Prostate gland (tissue), 2 donors: ENCODE results near the gene RENBP.

ENCODE experiments used
- POLR2AphosphoS5 ChIP-seq: sonication (generic); formaldehyde crosslinking; IDR thresholded peaks from one replicate; pipeline ENCODE4 v1.6.1; 2017; ENCODE audit warnings: antibody characterized with exemption
- TF ChIP-seq, protein P1 (sequence below), 4 experiments: fragments of 200-600 bp in 2 of 4; fragments of 450-650 bp in 2 of 4; sonication (generic) in 2 of 4; IDR thresholded peaks; 1 replicate in 3 of 4; 2 replicates in 1 of 4; pipeline ENCODE4 v1.5.1; 2016 to 2019; ENCODE audit warnings: antibody characterized with exemption in 4 of 4, mild to moderate bottlenecking in 2 of 4, moderate library complexity in 2 of 4

DNA sequence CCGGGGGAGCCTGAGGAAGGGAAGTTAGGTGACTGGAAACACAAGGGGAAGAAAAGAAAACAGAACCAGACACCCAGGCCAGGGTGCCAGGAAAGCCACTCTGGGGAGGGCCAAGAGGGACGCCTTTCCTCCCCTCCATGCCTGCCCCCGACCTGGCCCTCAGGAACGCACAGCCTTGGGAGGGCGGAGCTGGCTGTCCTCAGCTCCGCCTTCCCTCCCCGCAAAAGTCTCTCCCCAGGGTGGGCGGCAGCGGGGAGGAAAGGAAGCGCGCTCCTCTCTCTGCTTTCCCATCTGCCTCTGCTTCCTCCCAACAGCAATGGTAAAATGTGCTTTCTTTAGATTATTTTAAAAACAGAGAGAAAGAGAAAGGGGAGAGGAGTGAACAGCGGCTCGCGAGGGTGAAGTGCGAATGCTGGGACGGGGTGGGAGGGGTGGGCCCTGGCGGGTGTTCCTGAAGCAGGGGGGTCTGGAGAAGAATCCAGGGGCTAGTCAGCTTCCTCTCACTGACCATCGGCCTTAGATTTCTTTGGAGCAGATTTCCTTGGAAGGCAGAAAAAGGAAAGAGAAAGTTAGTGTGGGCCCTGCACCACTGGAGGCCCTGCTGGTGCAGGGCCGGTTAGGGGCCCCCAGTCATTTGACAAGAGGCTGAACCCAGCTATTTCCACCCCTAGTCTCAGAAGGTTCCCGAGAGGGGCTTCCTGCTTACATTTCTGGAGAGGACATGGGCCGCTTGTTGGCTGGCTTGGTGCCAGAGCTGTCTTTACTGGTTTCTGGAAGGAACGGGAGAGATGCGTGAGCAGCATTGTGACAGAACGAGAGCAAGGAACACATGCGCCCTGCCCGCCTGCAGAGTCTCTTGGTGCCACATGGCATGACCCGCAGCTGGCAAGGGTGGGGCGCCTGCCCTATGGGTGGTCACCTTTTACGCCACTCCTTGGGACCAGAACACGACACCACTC, 4.7 kb upstream of the RENBP start:
- TF ChIP-seq, protein P1, sequence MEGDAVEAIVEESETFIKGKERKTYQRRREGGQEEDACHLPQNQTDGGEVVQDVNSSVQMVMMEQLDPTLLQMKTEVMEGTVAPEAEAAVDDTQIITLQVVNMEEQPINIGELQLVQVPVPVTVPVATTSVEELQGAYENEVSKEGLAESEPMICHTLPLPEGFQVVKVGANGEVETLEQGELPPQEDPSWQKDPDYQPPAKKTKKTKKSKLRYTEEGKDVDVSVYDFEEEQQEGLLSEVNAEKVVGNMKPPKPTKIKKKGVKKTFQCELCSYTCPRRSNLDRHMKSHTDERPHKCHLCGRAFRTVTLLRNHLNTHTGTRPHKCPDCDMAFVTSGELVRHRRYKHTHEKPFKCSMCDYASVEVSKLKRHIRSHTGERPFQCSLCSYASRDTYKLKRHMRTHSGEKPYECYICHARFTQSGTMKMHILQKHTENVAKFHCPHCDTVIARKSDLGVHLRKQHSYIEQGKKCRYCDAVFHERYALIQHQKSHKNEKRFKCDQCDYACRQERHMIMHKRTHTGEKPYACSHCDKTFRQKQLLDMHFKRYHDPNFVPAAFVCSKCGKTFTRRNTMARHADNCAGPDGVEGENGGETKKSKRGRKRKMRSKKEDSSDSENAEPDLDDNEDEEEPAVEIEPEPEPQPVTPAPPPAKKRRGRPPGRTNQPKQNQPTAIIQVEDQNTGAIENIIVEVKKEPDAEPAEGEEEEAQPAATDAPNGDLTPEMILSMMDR (IDR thresholded peaks at IDR 0.05): no peak
- no peak for TF ChIP-seq POLR2AphosphoS5
